ENCODE data around the gene NCKAP5. TPM values are rescaled to one million over a fixed set of nuclear protein-coding genes. Genes with fewer than 3 reads are reported as not detected.

NCKAP5 gene
- total RNA-seq, 4 donors from 2014 or later: 2.7 to 11.7 (median 5.6) TPM

GRCh38 chr2:132638313-132639040 is 929.8 kb downstream of the NCKAP5 start:
- WGBS, 2 donors: 81 to 83% methylated on average over 5 of the region's 5 CpGs
- no peak overlapping the region for H3K27ac ChIP-seq
- TF ChIP-seq EP300 (IDR thresholded peaks at IDR 0.05) (no peak), CTCF (IDR thresholded peaks at IDR 0.05) (no peak), POLR2A (IDR thresholded peaks at IDR 0.05) (no peak)

DNA sequence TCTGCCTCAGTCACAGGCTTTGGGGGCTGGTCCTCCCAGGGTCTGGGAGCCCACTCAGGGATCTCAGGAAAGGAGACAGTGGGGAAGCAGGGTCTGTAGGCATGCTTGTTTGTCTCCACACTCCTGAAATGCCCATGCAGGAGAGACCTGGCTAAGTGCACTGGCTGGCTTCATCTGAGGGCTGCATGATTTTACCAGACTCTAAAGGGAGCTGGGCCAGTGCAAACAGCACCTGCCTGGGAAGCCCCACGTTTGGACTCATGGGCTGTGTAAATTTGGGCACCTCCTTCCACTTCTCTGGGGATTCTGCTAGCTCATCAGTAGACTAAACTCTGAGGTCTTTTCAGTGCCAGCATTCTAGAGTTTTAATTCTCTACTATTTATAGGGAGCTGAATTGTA is 931.9 kb downstream of the NCKAP5 start:
- Histone ChIP-seq H3K9me3 (no peaks in the 10 kb centered on the region), H3K27me3 (no peaks in the 10 kb centered on the region), H3K36me3 (no peaks in the 10 kb centered on the region), H3K27ac (no peak overlapping the region), H3K4me1 (peaks cover 0 to 9% (median 2%) of the 10 kb centered on the region in 4 donors), H3K4me3 (no peak overlapping the region)
- no peak for DNase-seq (ENCODE audit: low spot score in 2 of 2)
- TF ChIP-seq POLR2A (IDR thresholded peaks at IDR 0.05) (no peak), CTCF (IDR thresholded peaks at IDR 0.05) (no peak), EP300 (IDR thresholded peaks at IDR 0.05) (no peak)
- 25 to 50% methylated on average over 1 of the region's 1 CpG for WGBS, 2 donors

More at GRCh38 chr2:132638313-132639040, 929.8 kb downstream of the NCKAP5 start:
- Histone ChIP-seq H3K4me1 (no peaks in the 10 kb centered on the region), H3K36me3 (no peaks in the 10 kb centered on the region), H3K4me3 (no peak overlapping the region), H3K9me3 (no peaks in the 10 kb centered on the region), H3K27me3 (no peaks in the 10 kb centered on the region)
- DNase-seq (ENCODE audit: low spot score in 2 of 2): no peak

DNA sequence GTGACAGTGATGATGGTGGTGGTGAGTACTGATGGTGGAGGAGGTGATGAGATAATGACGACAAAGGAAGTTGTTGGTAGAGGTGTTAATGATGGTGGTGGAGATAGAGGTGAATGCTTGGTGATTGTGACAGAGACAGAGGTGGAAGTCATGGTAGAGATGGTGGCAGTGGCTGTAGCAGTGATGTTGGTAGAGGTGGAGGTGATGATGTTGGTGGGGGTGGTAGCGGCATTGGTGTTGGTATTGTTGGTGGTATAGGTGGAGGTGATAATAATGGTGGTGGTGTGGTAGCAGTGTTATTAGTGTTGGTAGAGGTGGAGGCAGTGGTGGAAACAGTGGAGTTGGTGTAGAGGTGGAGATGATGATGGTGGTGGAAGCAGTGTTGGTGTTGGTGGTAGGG is 934.6 kb downstream of the NCKAP5 start:
- Histone ChIP-seq H3K27me3 (no peaks in the 10 kb centered on the region), H3K4me3 (no peak overlapping the region), H3K27ac (no peak overlapping the region), H3K4me1 (peaks cover 0 to 11% (median 2%) of the 10 kb centered on the region in 4 donors), H3K9me3 (no peaks in the 10 kb centered on the region), H3K36me3 (no peaks in the 10 kb centered on the region)
- no peak for DNase-seq (ENCODE audit: low spot score in 2 of 2)
- no peak for TF ChIP-seq POLR2A (IDR thresholded peaks at IDR 0.05)
- no peak for TF ChIP-seq CTCF (IDR thresholded peaks at IDR 0.05)
- TF ChIP-seq EP300 (IDR thresholded peaks at IDR 0.05): no peak
- 93 to 99% methylated on average over 2 of the region's 2 CpGs for WGBS, 2 donors

DNA sequence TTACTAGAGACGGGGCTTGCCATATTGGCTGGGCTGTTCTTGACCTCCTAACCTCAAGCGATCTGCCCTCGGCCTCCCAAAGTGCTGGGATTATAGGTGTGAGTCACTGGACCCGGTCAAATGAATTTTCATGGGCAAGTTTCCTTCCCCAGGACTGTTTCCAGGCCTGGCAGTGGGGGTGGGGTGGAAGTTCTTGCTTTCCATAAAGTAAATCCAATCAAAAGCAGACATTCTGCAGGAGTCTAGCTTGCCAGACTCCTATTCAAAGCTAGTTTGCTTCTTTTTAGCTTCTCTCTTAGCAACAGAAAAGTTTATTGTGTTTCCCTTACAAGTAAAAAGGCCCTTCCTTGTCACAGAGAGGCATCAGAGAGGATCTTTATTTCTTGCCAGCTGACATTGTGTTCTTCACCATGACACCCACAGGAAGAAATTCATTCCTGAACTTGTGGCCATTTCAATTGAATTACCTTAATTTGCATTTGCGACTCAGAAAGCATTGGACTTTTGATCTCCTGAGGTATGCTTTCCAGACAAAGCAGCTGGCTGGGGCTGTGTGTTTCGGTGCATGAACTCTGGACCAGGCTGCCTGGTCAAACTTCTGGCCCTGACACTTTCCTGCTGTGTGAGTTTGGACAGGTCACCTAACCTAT is 936.1 kb downstream of the NCKAP5 start:
- Histone ChIP-seq H3K4me3 (no peak overlapping the region), H3K27ac (no peak overlapping the region), H3K27me3 (no peaks in the 10 kb centered on the region), H3K9me3 (no peaks in the 10 kb centered on the region), H3K36me3 (no peaks in the 10 kb centered on the region), H3K4me1 (peaks cover 0 to 11% (median 2%) of the 10 kb centered on the region in 4 donors)
- no peak for TF ChIP-seq POLR2A (IDR thresholded peaks at IDR 0.05)
- no peak for TF ChIP-seq EP300 (IDR thresholded peaks at IDR 0.05)
- no peak for TF ChIP-seq CTCF (IDR thresholded peaks at IDR 0.05)
- WGBS, 2 donors: 28 to 36% methylated on average over 6 of the region's 6 CpGs
- DNase-seq (ENCODE audit: low spot score in 2 of 2): no peak

DNA sequence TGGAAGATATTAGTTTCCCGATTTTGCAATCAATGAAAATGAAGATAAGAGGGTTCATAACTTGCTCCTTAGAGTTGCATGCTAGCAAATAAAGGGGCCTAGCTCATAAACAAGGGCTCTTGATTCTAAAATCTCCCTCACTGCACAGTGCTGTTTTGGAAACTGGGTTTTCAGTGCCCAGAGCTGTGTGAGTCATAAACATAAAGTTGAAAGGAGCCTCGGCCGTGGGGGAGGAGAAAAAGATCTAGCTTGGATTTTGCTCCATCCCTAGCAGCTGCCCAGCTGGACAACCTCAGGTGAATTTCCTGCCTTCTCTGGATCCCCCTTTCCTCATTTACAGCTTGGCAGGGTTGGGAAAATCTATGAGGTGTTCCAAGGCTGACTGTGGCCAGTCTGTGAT is 940.7 kb downstream of the NCKAP5 start:
- no peaks in the 10 kb centered on the region for H3K9me3 ChIP-seq
- H3K4me1 ChIP-seq: peaks cover 0 to 10% (median 2%) of the 10 kb centered on the region in 4 donors
- no peak for TF ChIP-seq POLR2A (IDR thresholded peaks at IDR 0.05)
- no peak for TF ChIP-seq CTCF (IDR thresholded peaks at IDR 0.05)
- no peak for TF ChIP-seq EP300 (IDR thresholded peaks at IDR 0.05)
- H3K36me3 ChIP-seq: no peaks in the 10 kb centered on the region
- no peak overlapping the region for H3K4me3 ChIP-seq
- no peak for DNase-seq (ENCODE audit: low spot score in 2 of 2)
- no peaks in the 10 kb centered on the region for H3K27me3 ChIP-seq
- WGBS, 2 donors: 64 to 68% methylated on average over 3 of the region's 3 CpGs
- H3K27ac ChIP-seq: no peak overlapping the region
